PC-9 (cell line): ENCODE results near the gene CAPN1. TPM values are rescaled to one million over a fixed set of nuclear protein-coding genes. Genes with fewer than 3 reads are reported as not detected.

ENCODE experiments used
- Bru-seq: library from RNA; stranded (reverse); fragments of 400-500 nt; gene quantifications from one replicate; lab custom pipeline; 2021; lab: Mats Ljungman, UMichigan
- BruChase-seq, 2 experiments: library from RNA; stranded (reverse); fragments of 400-500 nt; gene quantifications; one replicate each; lab custom pipeline; 2021; lab: Mats Ljungman, UMichigan
- BruUV-seq: library from RNA; stranded (reverse); fragments of 400-500 nt; replicated peaks from 2 replicates; lab custom pipeline; 2021; lab: Mats Ljungman, UMichigan
- CTCF ChIA-PET: fragments of 300-600 bp; sonication (Branson Sonifier 250); formaldehyde crosslinking; loops from one replicate; lab custom pipeline; 2022; ENCODE audit warnings: antibody characterized with exemption; lab: Charles Lee
- POLR2A ChIA-PET: fragments of 300-600 bp; sonication (Branson Sonifier 250); formaldehyde crosslinking; loops from one replicate; lab custom pipeline; 2022; ENCODE audit warnings: antibody characterized with exemption; ENCODE audit not compliant: unreplicated experiment; lab: Charles Lee
- DNase-seq, 2 experiments: peaks; one replicate each; pipeline versions ENCODE4 v3.0.0 to v3.0.0-alpha.2; 2015 to 2022; ENCODE audit warnings: mixed read lengths in 1 of 2
- H2AFZ ChIP-seq: fragments of 200-600 bp; sonication (generic); 2 replicates; pipeline ENCODE4 v1.8.1; 2017; ENCODE audit warnings: antibody characterized with exemption
- H3F3A ChIP-seq: fragments of 200-600 bp; sonication (generic); 2 replicates; pipeline ENCODE4 v1.8.1; 2017; ENCODE audit warnings: antibody characterized with exemption, mild to moderate bottlenecking, low read depth; ENCODE audit not compliant: insufficient read depth
- H3K27ac ChIP-seq: fragments of 200-600 bp; sonication (generic); 2 replicates; pipeline ENCODE4 v1.6.1; 2016; ENCODE audit warnings: mixed run types
- H3K27me3 ChIP-seq: fragments of 200-600 bp; sonication (generic); 2 replicates; pipeline ENCODE4 v1.6.1; 2016; ENCODE audit warnings: low read depth, mixed run types; ENCODE audit not compliant: insufficient read depth
- H3K36me3 ChIP-seq: fragments of 200-600 bp; sonication (generic); 2 replicates; pipeline ENCODE4 v1.6.1; 2016; ENCODE audit warnings: low read depth, mixed run types
- H3K4me1 ChIP-seq: fragments of 200-600 bp; sonication (generic); replicated peaks from 2 replicates; pipeline ENCODE4 v1.6.1; 2016; ENCODE audit warnings: mixed run types; ENCODE audit not compliant: insufficient read depth
- H3K4me2 ChIP-seq: fragments of 200-600 bp; sonication (generic); 2 replicates; pipeline ENCODE4 v1.6.1; 2017; ENCODE audit warnings: mixed run types
- H3K4me3 ChIP-seq: fragments of 200-600 bp; sonication (generic); 2 replicates; pipeline ENCODE4 v1.6.1; 2016; ENCODE audit warnings: mixed run types
- H3K79me2 ChIP-seq: fragments of 200-600 bp; sonication (generic); 2 replicates; pipeline ENCODE4 v1.6.1; 2017; ENCODE audit warnings: low read depth, mixed run types
- H3K9me2 ChIP-seq: fragments of 200-600 bp; sonication (generic); 2 replicates; pipeline ENCODE4 v1.8.1; 2017; ENCODE audit warnings: mild to moderate bottlenecking; ENCODE audit not compliant: insufficient read depth
- H3K9me3 ChIP-seq: fragments of 200-600 bp; sonication (generic); 2 replicates; pipeline ENCODE4 v1.8.1; 2016; ENCODE audit warnings: low read depth; ENCODE audit not compliant: insufficient read depth
- H4K20me1 ChIP-seq: fragments of 200-600 bp; sonication (generic); 2 replicates; pipeline ENCODE4 v1.8.1; 2017; ENCODE audit not compliant: insufficient read depth
- EZH2 ChIP-seq: fragments of 200-600 bp; sonication (generic); IDR thresholded peaks from 2 replicates; pipeline ENCODE4 v1.8.0; 2017; ENCODE audit warnings: antibody characterized with exemption, low read depth
- intact Hi-C: fragments of 100-400 bp; cut with micrococcal nuclease; formaldehyde crosslinking; loops from one replicate; pipeline ENCODE4 v1.10.0; 2022; ENCODE audit not compliant: unreplicated experiment
- long read RNA-seq: library from polyadenylated mRNA; stranded (forward); transcript quantifications from one replicate; pipeline ENCODE4 v2.0.0, GENCODE V29; 2022
- total RNA-seq: library from RNA; stranded (reverse); gene quantifications from 2 replicates; pipeline ENCODE4 v1.2.3, GENCODE V29; 2021
- TF ChIP-seq, protein P1 (sequence below): fragments of 200-600 bp; sonication (generic); conservative IDR thresholded peaks from 2 replicates; pipeline ENCODE4 v1.6.1; 2017; ENCODE audit warnings: mixed run types, antibody characterized with exemption, mild to moderate bottlenecking, moderate library complexity

The CAPN1 gene
- total RNA-seq (502 and 559 TPM in 2 replicates), Bru-seq, nascent RNA (percentile 90 among the genes with signal in this experiment), BruChase-seq, experiment 1, labeled RNA remaining after a 2-hour chase (percentile 94 among the genes with signal in this experiment), BruChase-seq, experiment 2, labeled RNA remaining after a 6-hour chase (percentile 94 among the genes with signal in this experiment)
- long read RNA-seq, partial matches to known transcripts, result 319 of 843 reads
- long read RNA-seq, other reads (novel, unspliced or antisense), result 524 of 843 reads

DNA sequence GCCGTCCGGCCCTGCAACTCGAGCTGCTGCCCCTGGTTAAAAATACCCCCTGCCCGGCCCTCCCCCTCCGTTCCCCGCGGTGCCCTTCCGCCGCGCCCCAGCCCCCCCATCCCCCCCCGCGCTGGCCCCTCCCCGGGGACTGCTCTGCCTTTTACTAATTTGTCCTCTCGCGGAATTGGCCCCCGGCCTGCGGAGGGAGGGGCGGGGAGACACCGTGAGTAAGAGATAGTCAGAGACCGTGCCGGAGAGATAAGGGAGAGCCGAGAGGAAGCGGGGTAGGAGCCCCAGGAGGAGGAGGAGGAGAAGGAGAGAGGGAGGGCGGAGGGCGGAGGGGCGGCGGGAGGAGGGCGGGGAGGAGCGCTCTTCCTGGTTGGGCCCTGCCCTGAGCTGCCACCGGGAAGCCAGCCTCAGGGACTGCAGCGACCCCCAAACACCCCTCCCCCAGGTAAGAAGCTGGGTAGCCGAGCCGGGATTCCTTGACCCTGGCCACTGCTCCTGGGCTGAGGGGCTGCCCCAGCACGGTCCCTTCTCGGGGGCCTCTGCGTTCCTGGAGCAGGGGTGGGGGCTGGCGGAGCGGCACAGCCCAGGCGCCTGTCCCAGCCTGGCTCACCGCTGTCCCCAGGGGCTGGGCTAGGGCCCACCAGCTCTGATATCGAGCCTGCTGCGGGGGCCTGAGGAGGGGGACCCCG, at the start of gene CAPN1:
Gene CAPN1 (plus strand): TSS at position 360 of the 689 bp plus-strand sequence. CDS start 774 bp downstream, outside the sequence.
- peaks cover 51% of the 10 kb centered on the region for H3F3A ChIP-seq
- peaks cover 18% of the 10 kb centered on the region for H4K20me1 ChIP-seq
- TF ChIP-seq EZH2, result no peak
- TF ChIP-seq, protein P1, sequence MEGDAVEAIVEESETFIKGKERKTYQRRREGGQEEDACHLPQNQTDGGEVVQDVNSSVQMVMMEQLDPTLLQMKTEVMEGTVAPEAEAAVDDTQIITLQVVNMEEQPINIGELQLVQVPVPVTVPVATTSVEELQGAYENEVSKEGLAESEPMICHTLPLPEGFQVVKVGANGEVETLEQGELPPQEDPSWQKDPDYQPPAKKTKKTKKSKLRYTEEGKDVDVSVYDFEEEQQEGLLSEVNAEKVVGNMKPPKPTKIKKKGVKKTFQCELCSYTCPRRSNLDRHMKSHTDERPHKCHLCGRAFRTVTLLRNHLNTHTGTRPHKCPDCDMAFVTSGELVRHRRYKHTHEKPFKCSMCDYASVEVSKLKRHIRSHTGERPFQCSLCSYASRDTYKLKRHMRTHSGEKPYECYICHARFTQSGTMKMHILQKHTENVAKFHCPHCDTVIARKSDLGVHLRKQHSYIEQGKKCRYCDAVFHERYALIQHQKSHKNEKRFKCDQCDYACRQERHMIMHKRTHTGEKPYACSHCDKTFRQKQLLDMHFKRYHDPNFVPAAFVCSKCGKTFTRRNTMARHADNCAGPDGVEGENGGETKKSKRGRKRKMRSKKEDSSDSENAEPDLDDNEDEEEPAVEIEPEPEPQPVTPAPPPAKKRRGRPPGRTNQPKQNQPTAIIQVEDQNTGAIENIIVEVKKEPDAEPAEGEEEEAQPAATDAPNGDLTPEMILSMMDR, result no peak
- CTCF ChIA-PET, result interaction anchor here (0.5 to 1.6 kb wide), 8 partner anchors 17 to 94 kb away, joined by 3 to 10 read pairs (median 4); partner anchors contain the start of genes POLA2 and ZNHIT2
- no TSS peak for BruUV-seq
- H3K79me2 ChIP-seq, result peaks cover 67% of the 10 kb centered on the region
- H3K4me1 ChIP-seq, result peaks cover 32% of the 10 kb centered on the region
- H3K27ac ChIP-seq, result peak within 1 kb of the TSS; percentile 81
- H2AFZ ChIP-seq, result peak within 1 kb of the TSS; percentile 82
- intact Hi-C loops, result loop anchor here (1.0 to 5.0 kb wide), 6 partner anchors 28 to 339 kb away; partner anchors contain the start of genes ARL2, ATG2A, CDC42BPG and SNX15
- peak within 1 kb of the TSS; percentile 97 for H3K4me3 ChIP-seq
- peaks cover 20% of the 10 kb centered on the region for H3K36me3 ChIP-seq
- H3K9me2 ChIP-seq, result no peaks in the 10 kb centered on the region
- peak within 1 kb of the TSS; percentile 96 for H3K4me2 ChIP-seq
- peak; percentile 92 to 96 for DNase-seq
- no peaks in the 10 kb centered on the region for H3K27me3 ChIP-seq
- no peaks in the 10 kb centered on the region for H3K9me3 ChIP-seq
- POLR2A ChIA-PET, result interaction anchor here (0.6 to 2.6 kb wide), 6 partner anchors 47 to 135 kb away, joined by 4 to 25 read pairs (median 8); partner anchors contain the start of genes FAU and MRPL49

DNA sequence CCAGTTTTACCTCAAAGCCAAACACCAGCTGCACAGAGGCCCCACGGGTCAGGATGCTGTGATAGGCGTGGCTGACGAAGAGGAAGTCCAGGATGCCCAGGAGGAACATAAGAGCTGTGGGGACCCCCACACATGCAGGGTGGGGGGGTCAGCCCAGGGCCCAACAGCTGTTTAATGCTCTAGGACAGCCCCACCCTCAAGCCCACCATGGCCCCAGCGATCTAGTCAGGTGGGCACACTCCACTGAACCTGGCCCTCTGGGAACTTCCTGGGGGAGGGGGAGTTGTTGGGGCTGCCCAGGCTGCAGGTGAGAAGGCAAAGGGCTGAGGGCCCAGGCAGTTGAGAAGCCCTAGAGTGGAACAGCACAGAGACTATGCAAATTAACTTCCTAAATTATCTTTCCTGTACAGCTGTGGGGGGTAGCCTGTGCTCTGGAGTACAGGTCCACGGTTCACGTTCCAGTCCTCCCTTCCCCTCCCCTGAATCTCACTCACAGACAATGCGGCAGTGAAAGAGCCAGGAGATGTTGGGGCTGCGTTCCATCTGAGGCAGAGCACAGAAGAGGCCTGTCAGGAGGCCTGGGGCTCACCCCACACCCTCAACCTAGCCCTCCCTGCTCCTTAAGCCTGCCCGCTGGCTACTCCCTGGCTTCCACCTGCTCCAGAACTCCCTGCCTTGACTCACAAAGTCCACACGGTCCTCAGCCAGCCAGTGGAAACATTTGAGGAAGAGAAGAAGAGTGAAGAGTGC, 49.3 kb upstream of the CAPN1 start:
- Histone ChIP-seq H3K27me3 (no peaks in the 10 kb centered on the region), H3K4me3 (peak overlapping the region; percentile 92; the same call in 1 of the 2 replicates), H3K9me2 (no peaks in the 10 kb centered on the region), H4K20me1 (peaks cover 34% of the 10 kb centered on the region), H3K79me2 (peaks cover 35% of the 10 kb centered on the region), H2AFZ (no peak overlapping the region), H3K9me3 (no peaks in the 10 kb centered on the region), H3K27ac (no peak overlapping the region), H3K4me2 (peak overlapping the region; percentile 89), H3K4me1 (peaks cover 19% of the 10 kb centered on the region), H3K36me3 (peaks cover 43% of the 10 kb centered on the region), H3F3A (peaks cover 49% of the 10 kb centered on the region)
- CTCF ChIA-PET, result no interaction called here
- TF ChIP-seq, protein P1, result no peak
- no peak for TF ChIP-seq EZH2
- BruUV-seq, result no TSS peak
- intact Hi-C loops, result no loop called here
- POLR2A ChIA-PET, result no interaction called here
- no peak for DNase-seq
